Measurements from ENCODE around the gene SYTL3. TPM values are rescaled to one million over a fixed set of nuclear protein-coding genes. Genes with fewer than 3 reads are reported as not detected.

The SYTL3 gene
- total RNA-seq, 5 donors from 2014 or later (not counting 1 experiment from before 2014, with no cell fraction given): 14.4 to 45.6 (median 22.9) TPM

DNA sequence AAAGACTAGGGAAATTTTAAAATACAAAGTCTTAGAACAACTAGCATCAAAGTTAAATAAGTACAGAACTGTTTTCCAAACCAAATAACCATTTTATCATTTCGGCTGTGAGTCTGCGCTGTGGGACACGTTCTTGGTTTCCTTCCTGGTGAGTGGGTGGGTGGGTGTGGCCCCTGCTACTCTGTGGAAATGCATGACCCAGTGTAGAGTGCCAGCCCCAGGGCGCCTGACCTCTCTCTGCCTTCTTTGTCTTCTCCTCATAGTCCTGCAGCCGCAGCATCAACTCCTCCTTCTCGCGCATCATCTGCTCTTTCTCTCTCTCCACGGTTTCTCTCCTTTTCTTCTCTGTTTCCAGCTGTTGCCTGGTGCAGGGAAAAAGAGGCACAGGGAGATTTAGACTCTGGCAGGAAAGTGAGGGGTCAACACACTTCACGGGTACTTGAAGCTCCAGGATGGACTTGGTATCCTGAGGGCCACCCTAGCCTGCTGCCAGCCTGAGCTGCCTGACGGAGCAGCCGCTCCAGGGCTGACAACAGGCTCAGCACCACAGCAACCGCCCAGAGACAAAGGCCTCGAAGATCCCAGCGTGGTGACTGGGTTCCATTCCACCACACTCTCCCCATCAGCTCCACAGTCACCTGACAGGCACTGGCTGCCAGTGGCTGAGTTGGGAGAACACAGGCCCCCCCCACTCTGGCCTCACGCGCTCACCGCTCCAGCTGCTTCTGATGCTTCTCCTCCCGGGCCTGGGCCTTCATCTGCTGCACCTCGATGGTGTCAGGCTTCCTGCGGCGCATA is 120.9 kb downstream of the SYTL3 start:
- POLR2A ChIA-PET: interaction anchor here in 1 of 2 donors (0.6 kb wide), 1 partner anchor 18 kb away, joined by 5 read pairs; no protein-coding TSS in a partner anchor
- H3K27ac Mint-ChIP-seq: peak overlapping the region; percentile 77 to 91
- Histone ChIP-seq H3K27ac (ENCODE audit: low read length) (peak overlapping the region; percentile 61), H3K36me3 (ENCODE audit: control insufficient read depth in 2 of 2, extremely low read depth in 1 of 2, insufficient read depth in 1 of 2, low read length in 1 of 2) (peaks cover 14 to 98% of the 10 kb centered on the region in 2 donors), H3K4me1 (ENCODE audit: control insufficient read depth in 1 of 2, extremely low read depth in 1 of 2, insufficient read depth in 2 of 2, low read length in 2 of 2) (peaks cover 8 to 43% of the 10 kb centered on the region in 2 experiments), H3K4me3 (ENCODE audit: control insufficient read depth in 1 of 2, extremely low read depth in 1 of 2, low read length in 1 of 2) (no peak overlapping the region), H3K9me3 (no peaks in the 10 kb centered on the region), H3K27me3 (replicated peaks in 1 of 2; ENCODE audit: control insufficient read depth in 2 of 2, extremely low read depth in 1 of 2, insufficient read depth in 2 of 2, low read length in 1 of 2) (no peaks in the 10 kb centered on the region)
- WGBS (ENCODE audit: insufficient coverage): 84% methylated on average over 15 of the region's 21 CpGs
- H3K27me3 Mint-ChIP-seq: no peaks in the 10 kb centered on the region
- H3K4me3 Mint-ChIP-seq: peak overlapping the region in 1 of 3 donors; percentile 16
- H3K4me1 Mint-ChIP-seq: peaks cover 45 to 50% (median 49%) of the 10 kb centered on the region in 3 donors
- no peak for ATAC-seq (replicated peaks in 1 of 4)
- DNase-seq: no peak
- H3K36me3 Mint-ChIP-seq: peaks cover 76% of the 10 kb centered on the region
- CTCF ChIA-PET: interaction anchor here in 1 of 2 donors (0.6 to 1.6 kb wide), 2 partner anchors 64 to 203 kb away, joined by 4 to 5 read pairs; no protein-coding TSS in a partner anchor
- H3K9me3 Mint-ChIP-seq: no peaks in the 10 kb centered on the region

DNA sequence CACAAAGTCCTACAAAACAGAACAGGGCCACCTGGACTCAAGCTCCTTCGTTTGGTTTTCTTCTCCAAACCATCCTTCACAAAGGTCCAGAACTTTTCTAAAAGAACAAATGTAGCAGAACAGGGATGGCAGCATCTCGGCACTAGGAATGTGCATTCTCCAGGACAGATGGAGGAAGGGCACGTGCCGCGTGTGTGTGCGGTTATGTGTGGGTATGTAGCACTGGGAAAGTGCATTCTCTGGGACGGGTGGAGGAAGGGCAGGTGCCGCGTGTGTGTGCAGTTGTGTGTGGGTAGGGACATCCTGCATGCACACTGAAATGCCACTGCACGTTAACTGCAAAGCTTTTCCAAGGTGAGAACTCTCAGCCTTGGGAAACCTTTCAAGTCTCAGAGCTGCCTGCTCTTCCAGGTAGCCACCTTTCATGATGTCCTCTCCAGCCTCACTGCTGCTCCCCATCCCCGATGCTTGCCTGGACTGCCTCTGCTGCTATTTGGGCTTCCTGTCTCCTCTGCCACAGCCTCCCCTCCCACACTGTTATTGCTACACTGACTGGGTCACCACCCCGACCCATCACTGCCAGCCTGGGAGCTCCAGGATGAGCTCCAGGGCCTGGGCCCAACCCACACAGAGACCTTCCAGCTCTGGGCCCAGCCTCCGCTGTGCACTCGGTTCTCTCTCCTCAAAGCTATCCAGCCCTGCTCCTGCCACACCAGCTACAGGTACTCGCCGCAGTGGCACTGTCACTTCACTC is 121.7 kb downstream of the SYTL3 start:
- peak overlapping the region in 1 of 3 donors; percentile 16 for H3K4me3 Mint-ChIP-seq
- peaks cover 78% of the 10 kb centered on the region for H3K36me3 Mint-ChIP-seq
- no peaks in the 10 kb centered on the region for H3K27me3 Mint-ChIP-seq
- Histone ChIP-seq H3K36me3 (ENCODE audit: control insufficient read depth in 2 of 2, extremely low read depth in 1 of 2, insufficient read depth in 1 of 2, low read length in 1 of 2) (peaks cover 22 to 98% of the 10 kb centered on the region in 2 donors), H3K4me3 (ENCODE audit: control insufficient read depth in 1 of 2, extremely low read depth in 1 of 2, low read length in 1 of 2) (no peak overlapping the region), H3K4me1 (ENCODE audit: control insufficient read depth in 1 of 2, extremely low read depth in 1 of 2, insufficient read depth in 2 of 2, low read length in 2 of 2) (peaks cover 8 to 43% of the 10 kb centered on the region in 2 experiments), H3K9me3 (no peaks in the 10 kb centered on the region), H3K27ac (ENCODE audit: low read length) (peak overlapping the region; percentile 61), H3K27me3 (replicated peaks in 1 of 2; ENCODE audit: control insufficient read depth in 2 of 2, extremely low read depth in 1 of 2, insufficient read depth in 2 of 2, low read length in 1 of 2) (no peaks in the 10 kb centered on the region)
- DNase-seq: no peak
- peaks cover 45 to 52% (median 49%) of the 10 kb centered on the region in 3 donors for H3K4me1 Mint-ChIP-seq
- peak overlapping the region; percentile 77 to 91 for H3K27ac Mint-ChIP-seq
- 66% methylated on average over 13 of the region's 16 CpGs for WGBS (ENCODE audit: insufficient coverage)
- ChIA-PET POLR2A (interaction anchor here in 1 of 2 donors (0.6 kb wide), 1 partner anchor 17 kb away, joined by 5 read pairs; no protein-coding TSS in a partner anchor), CTCF (interaction anchor here (0.6 to 1.6 kb wide), 3 partner anchors 8 to 202 kb away, joined by 4 to 6 read pairs (median 5); no protein-coding TSS in a partner anchor)
- no peaks in the 10 kb centered on the region for H3K9me3 Mint-ChIP-seq
- peak; percentile 13 to 30 (median 26) for ATAC-seq (replicated peaks in 1 of 4)

DNA sequence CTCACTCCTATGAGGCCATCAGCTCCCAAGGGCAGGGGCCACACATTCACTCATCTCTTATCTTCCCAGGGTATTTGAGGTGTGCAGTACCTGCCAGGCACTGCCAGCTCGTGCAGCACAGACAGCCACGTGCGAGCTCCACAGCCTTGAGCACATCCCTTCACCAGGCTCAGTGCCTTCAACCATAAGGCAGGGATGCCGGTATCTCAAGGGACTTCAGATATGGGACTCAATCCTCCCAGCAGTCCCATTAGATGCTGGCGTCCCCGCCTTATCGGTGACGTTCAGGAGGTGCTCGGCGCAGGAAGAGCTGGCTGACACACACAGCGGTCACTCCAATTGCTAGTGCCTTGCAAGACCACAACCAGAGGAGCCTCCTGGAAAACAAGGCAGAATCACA is 122.3 kb downstream of the SYTL3 start:
- H3K27ac ChIP-seq (ENCODE audit: low read length): peak overlapping the region; percentile 61
- H3K27me3 ChIP-seq (replicated peaks in 1 of 2; ENCODE audit: control insufficient read depth in 2 of 2, extremely low read depth in 1 of 2, insufficient read depth in 2 of 2, low read length in 1 of 2): no peaks in the 10 kb centered on the region
- ATAC-seq (replicated peaks in 1 of 4) (peak in 2 of 4 experiments; percentile 5 to 8), DNase-seq (no peak)
- H3K4me1 ChIP-seq (ENCODE audit: control insufficient read depth in 1 of 2, extremely low read depth in 1 of 2, insufficient read depth in 2 of 2, low read length in 2 of 2): peaks cover 8 to 45% of the 10 kb centered on the region in 2 experiments
- peaks cover 80% of the 10 kb centered on the region for H3K36me3 Mint-ChIP-seq
- WGBS (ENCODE audit: insufficient coverage): 94% methylated on average over 9 of the region's 11 CpGs
- no peaks in the 10 kb centered on the region for H3K9me3 Mint-ChIP-seq
- peaks cover 50 to 58% (median 55%) of the 10 kb centered on the region in 3 donors for H3K4me1 Mint-ChIP-seq
- POLR2A ChIA-PET: interaction anchor here in 1 of 2 donors (0.5 kb wide), 1 partner anchor 1294 kb away, joined by 3 read pairs; no protein-coding TSS in a partner anchor
- no peaks in the 10 kb centered on the region for H3K9me3 ChIP-seq
- H3K27ac Mint-ChIP-seq: peak overlapping the region; percentile 77 to 91
- peaks cover 22 to 98% of the 10 kb centered on the region in 2 donors for H3K36me3 ChIP-seq (ENCODE audit: control insufficient read depth in 2 of 2, extremely low read depth in 1 of 2, insufficient read depth in 1 of 2, low read length in 1 of 2)
- peak overlapping the region in 2 of 3 donors; percentile 7 to 16 for H3K4me3 Mint-ChIP-seq
- no peak overlapping the region for H3K4me3 ChIP-seq (ENCODE audit: control insufficient read depth in 1 of 2, extremely low read depth in 1 of 2, low read length in 1 of 2)
- CTCF ChIA-PET: interaction anchor here (0.5 to 1.6 kb wide), 5 partner anchors 8 to 625 kb away, joined by 3 to 9 read pairs (median 4); no protein-coding TSS in a partner anchor
- H3K27me3 Mint-ChIP-seq: no peaks in the 10 kb centered on the region

DNA sequence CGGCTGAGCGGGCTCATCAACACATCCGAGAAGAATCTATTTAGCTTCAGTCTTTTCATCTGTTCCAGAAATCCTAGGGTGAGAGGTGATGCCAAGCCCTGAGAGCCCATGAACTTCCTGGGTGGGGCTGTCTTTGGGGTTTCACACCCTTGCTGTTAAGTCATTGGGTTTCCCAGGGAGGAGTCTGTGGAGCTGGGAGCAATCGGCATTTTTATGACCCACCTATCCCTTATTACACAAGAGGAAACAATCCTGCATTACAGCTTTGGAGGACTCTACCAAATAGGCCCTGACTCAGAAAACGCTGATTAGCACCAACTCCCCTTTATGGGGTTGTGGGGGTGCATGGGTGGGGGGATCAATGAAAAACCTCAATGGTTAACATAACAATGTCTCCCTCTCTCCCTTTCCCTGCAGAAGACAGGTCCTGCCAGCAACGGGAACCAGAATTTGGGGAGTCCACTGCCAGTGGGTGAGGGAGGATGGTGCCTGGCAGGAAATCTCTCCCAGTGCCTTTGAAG is 123.1 kb downstream of the SYTL3 start:
- ATAC-seq (replicated peaks in 1 of 4): peak in 1 of 4 experiments; percentile 13
- Mint-ChIP-seq H3K27me3 (no peaks in the 10 kb centered on the region), H3K4me1 (peaks cover 53 to 63% (median 62%) of the 10 kb centered on the region in 3 donors), H3K4me3 (peak overlapping the region in 1 of 3 donors; percentile 10), H3K36me3 (peaks cover 79% of the 10 kb centered on the region), H3K27ac (peak overlapping the region; percentile 77 to 91), H3K9me3 (no peaks in the 10 kb centered on the region)
- WGBS (ENCODE audit: insufficient coverage): 90% methylated on average over 3 of the region's 6 CpGs
- no peaks in the 10 kb centered on the region for H3K9me3 ChIP-seq
- CTCF ChIA-PET: interaction anchor here (0.5 to 1.3 kb wide), 3 partner anchors 48 to 626 kb away, joined by 3 to 9 read pairs (median 3); no protein-coding TSS in a partner anchor
- H3K4me1 ChIP-seq (ENCODE audit: control insufficient read depth in 1 of 2, extremely low read depth in 1 of 2, insufficient read depth in 2 of 2, low read length in 2 of 2): peaks cover 8 to 46% of the 10 kb centered on the region in 2 experiments
- no peak overlapping the region for H3K4me3 ChIP-seq (ENCODE audit: control insufficient read depth in 1 of 2, extremely low read depth in 1 of 2, low read length in 1 of 2)
- H3K27me3 ChIP-seq (replicated peaks in 1 of 2; ENCODE audit: control insufficient read depth in 2 of 2, extremely low read depth in 1 of 2, insufficient read depth in 2 of 2, low read length in 1 of 2): no peaks in the 10 kb centered on the region
- peak overlapping the region; percentile 61 for H3K27ac ChIP-seq (ENCODE audit: low read length)
- DNase-seq: peak in 1 of 35 experiments; percentile 51
- H3K36me3 ChIP-seq (ENCODE audit: control insufficient read depth in 2 of 2, extremely low read depth in 1 of 2, insufficient read depth in 1 of 2, low read length in 1 of 2): peaks cover 16 to 98% of the 10 kb centered on the region in 2 donors
- POLR2A ChIA-PET: interaction anchor here in 1 of 2 donors (1.4 kb wide), 1 partner anchor 10 kb away, joined by 4 read pairs; no protein-coding TSS in a partner anchor

DNA sequence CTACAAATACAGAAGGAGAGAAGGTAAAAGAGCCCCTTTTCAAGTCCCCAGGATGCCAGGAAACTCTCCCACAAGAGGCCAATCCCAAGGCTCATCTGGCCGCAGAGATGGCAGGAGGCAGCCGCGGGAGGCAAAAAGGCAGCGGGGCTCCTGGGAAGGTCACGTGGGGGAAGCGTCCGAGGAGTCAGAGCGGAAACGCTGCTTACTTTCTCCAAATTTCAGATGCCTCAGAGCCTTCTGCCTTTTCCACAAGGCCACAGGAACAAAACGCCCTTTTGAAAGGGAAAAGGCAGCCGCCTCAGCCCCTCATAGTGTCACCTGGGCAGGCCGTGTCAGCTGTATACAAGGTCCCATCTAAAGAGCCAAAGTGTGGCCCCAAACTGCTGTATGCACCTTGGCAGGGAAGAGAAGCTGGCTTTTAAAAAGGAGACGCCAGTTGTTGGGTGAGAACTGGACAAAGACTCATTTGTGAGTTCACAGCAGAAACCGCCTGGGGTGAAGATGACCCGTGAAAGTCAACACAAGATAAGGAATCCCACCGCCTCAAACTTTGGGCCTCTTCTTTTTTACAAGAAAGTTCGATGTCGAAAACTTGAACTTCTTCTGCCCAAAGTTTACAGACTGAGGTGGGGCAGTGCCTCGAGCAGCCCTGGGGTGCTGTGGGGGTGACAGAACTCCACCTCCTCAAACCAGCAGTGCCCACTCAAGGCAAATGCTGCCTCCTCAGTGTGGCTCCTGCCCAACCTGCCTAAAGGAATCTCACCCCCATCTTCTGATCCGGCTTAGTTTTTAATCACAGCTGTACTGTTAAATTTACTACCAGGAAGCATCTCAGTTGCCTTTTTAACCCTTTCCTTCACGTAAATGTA is 124.0 kb downstream of the SYTL3 start:
- Mint-ChIP-seq H3K4me1 (peaks cover 61 to 67% (median 65%) of the 10 kb centered on the region in 3 donors), H3K36me3 (peaks cover 80% of the 10 kb centered on the region), H3K4me3 (peak overlapping the region in 1 of 3 donors; percentile 10), H3K27ac (peak overlapping the region; percentile 77 to 91), H3K27me3 (no peaks in the 10 kb centered on the region), H3K9me3 (no peaks in the 10 kb centered on the region)
- H3K9me3 ChIP-seq: no peaks in the 10 kb centered on the region
- no peak for DNase-seq
- 95% methylated on average over 15 of the region's 21 CpGs for WGBS (ENCODE audit: insufficient coverage)
- H3K36me3 ChIP-seq (ENCODE audit: control insufficient read depth in 2 of 2, extremely low read depth in 1 of 2, insufficient read depth in 1 of 2, low read length in 1 of 2): peaks cover 16 to 97% of the 10 kb centered on the region in 2 donors
- POLR2A ChIA-PET: interaction anchor here (0.5 to 1.4 kb wide), 4 partner anchors 9 to 165 kb away, joined by 3 to 6 read pairs (median 4); no protein-coding TSS in a partner anchor
- H3K4me1 ChIP-seq (ENCODE audit: control insufficient read depth in 1 of 2, extremely low read depth in 1 of 2, insufficient read depth in 2 of 2, low read length in 2 of 2): peaks cover 8 to 46% of the 10 kb centered on the region in 2 experiments
- CTCF ChIA-PET: no interaction called here
- peak overlapping the region; percentile 61 for H3K27ac ChIP-seq (ENCODE audit: low read length)
- no peaks in the 10 kb centered on the region for H3K27me3 ChIP-seq (replicated peaks in 1 of 2; ENCODE audit: control insufficient read depth in 2 of 2, extremely low read depth in 1 of 2, insufficient read depth in 2 of 2, low read length in 1 of 2)
- ATAC-seq (replicated peaks in 1 of 4): no peak
- no peak overlapping the region for H3K4me3 ChIP-seq (ENCODE audit: control insufficient read depth in 1 of 2, extremely low read depth in 1 of 2, low read length in 1 of 2)

Data from T-cell (primary cell).